T-helper 2 cell (primary cell): ENCODE results near the gene DCAF11.

Experiments used
- DNase-seq, 5 experiments: peaks; one replicate each; pipeline versions ENCODE4 v3.0.0 to v3.0.0-alpha.2; 2012 to 2022
- total RNA-seq, 2 donors: gene quantifications; one replicate each; lab custom pipeline; 2026; lab: John Stamatoyannopoulos, UW

Gene DCAF11
- total RNA-seq = 82.3 to 102 reads per million in 2 donors

DNA sequence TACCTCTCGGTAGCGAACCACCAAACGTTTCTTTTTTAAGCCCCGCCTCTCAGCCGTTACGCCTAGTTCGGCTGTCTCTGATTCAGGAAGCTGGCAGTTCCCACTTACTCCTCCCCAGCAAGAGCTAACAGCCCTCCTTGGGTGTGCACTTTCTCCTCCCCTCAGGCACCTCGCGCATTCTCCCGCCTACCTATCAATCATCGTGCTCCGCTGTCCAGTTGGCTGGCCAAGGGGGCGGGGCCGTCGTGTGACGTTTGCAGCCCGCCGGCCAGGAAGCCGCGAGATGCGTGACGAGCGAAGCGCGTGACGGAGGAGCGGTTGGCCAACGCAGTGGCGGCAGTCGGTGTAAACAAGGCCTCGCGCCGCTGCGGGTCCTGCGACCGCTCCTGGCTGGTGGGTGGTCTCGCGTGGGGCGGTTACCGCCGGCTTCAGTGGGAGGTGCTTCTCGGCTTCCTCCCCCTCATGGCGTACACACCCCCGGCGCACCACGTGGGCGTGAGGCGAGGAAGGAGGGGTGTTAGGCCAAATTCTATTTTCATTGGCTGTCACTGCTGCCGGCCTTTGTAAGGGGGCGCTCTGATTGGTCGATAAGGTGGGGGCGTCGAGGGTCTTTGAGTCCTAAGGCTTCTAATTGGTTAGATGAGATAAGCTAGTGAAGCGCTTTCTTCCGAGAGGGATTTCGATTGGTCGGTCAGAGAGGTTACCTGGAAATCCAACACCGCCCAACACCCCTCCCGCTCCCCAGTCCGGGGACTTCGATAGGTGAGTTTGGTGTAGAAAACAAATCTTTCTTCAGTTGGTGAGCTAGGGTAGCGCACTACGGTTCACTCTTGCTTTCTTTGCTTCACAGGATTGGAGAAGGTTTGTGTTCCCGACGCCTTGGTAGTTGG, at the start of gene DCAF11, which contains the start of gene NRL:
Gene DCAF11, plus strand, starts transcription at position 246 of the 890 bp plus-strand sequence. CDS start 818 bp downstream, outside the sequence.
Gene NRL, minus strand, starts transcription at position 418 of the 890 bp plus-strand sequence. CDS start 32,101 bp downstream, outside the sequence.
- DNase-seq = peak; percentile 94 to 100 (median 98)

DNA sequence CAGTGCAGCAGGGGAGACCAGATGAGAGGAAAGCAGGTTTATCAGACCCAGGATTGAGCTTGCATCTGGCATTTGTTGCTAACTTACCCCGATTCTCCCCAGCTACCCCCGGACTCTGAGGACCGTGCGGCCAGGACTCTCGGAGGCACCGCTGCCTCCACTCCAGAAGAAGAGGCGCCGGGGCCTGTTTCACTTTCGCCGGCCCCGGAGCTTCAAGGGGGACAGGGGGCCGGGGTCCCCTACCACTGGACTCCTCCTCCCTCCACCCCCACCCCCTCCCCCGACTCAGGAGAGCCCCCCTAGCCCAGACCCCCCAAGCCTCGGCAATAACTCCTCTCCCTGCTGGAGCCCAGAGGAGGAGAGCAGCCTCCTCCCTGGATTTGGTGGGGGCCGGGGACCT, 49.7 kb upstream of the DCAF11 start:
- no peak for DNase-seq

GRCh38 chr14:24065408-24065807, 49.2 kb upstream of the DCAF11 start:
- DNase-seq = no peak

- no peak for DNase-seq
Measured at GRCh38 chr14:24066496-24067132, 48.0 kb upstream of the DCAF11 start.

DNA sequence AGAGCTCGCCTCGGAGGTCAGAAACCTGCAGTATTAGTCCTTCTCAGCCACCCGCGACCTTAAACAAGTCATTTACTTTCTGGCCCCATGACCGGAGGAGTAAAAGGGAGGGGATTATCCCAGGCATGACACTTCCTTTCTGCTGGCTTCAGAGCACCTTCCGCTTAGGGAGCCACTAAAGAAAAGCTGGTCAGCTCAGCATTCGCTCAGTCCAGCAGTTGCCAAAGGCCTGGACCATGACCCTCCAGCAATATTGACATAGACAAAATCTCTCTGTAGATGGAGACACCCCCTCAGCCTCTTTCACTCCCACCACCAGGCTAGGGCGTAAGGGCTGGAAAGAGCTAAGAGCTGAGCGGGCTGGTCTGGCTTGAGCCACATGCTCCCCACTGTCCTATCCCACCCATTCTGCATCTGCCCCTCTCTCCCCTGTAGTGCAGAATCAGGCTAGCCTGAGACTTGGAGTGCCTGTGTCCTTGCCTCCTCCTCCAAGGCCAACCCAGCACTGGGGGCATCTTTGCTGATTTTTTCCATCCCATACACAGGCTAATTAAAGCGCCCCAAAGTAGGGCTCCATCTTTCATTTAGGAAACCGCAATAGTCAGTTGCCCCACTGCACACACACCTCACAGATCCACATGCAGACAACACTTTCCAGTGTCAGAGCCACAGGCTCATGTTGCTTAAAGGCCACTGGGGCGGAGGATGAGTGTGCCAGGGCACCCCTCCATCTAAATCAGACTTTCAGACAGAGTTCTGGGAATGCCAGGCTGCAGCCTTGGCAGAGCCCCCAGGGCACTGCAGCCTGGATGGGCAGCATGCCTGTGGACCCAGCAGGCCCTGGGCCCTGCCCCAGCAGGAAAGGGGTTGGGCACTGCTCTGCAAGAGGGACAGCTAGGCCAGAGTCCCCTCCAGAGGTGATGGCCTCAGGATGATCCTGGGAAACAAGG, 47.2 kb upstream of the DCAF11 start:
- no peak for DNase-seq

- DNase-seq = no peak
Measured at GRCh38 chr14:24068711-24069410, 45.7 kb upstream of the DCAF11 start.

DNA sequence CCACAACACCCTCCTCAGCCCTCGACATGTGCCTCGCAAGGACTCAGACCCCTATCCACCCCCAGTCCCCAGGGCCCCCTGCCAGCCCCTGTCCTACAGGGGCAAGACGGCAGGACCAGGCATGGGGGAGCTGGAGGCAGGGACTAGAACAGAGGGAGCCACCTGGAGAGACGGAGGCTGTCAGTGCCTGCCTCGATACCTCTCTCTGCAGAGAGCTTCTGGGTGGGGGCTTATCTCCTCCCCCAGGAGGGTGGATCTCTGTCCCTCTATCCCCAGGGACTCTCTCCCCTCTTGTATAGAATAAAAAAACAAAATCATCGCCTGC, 45.2 kb upstream of the DCAF11 start:
- DNase-seq = no peak

DNA sequence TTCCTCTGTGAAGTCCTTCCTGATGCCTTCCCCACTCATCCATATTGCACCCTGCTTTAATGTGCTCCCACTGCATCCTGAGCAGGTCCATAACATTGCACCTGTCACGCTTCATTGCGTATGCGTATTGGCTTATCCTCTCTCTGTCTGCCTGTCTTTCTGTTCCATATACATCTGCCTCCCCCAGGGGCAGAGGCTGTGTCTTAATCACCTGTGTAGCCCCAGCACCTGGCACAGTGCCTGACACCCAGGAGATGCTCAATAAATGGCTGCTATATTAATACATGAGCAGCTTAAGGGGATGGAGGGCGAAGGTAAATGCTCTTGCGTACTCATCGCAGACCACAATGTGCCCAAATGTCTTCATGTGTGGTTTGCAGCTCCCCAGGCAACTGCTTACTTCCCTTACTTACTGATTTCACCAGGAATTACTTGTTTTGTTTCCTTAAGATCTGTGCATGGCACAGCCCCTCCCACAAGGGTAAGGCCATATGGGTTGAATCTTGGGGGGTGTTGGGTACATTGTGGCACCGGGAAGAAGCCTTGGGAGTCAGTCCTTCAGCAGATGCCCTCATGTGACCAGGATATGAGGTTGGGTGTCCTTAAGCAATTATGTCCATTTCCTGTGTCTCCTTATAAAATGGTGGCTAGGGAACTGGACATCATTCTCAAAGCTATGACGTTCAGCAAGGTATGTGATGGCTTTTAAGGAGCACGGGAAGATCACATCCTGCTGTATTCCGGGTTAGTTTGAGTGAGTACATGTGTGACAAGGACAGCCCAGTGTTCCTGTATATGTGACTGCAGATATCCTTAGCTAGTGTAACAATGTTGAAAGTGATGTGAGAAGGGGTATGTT, 44.1 kb upstream of the DCAF11 start:
- DNase-seq = no peak

DNA sequence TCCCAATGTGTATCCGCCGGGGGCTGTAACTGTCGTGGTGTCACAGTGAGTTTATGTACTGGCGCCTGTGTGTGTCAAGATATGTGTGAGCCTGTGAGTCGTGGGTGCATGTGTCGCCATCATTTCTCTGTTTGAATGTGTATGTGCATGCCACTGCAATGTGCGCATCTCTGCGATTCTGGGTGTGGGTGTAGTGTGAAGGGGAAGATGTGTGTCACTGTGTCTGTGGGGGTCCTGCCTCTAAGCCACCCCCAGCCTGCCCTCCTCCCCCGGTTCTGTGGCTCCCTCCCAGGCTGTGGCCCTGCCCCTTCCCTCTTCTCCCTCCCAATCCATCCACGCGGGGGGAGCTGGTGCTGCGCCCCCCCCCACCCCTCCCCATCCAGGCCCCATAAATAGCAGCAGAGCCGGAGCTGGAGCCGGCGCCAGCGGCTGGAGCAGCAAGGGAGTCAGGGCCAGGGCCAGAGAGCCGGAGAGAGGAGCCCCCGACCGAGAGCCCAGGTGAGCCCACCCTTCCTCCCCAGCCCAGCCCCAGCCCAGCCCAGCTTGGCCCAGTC, 43.4 kb upstream of the DCAF11 start, which contains the start of gene CPNE6:
Gene CPNE6, plus strand, starts transcription at position 419 of the 554 bp plus-strand sequence. CDS start 1,375 bp downstream, outside the sequence.
- DNase-seq = no peak

DNA sequence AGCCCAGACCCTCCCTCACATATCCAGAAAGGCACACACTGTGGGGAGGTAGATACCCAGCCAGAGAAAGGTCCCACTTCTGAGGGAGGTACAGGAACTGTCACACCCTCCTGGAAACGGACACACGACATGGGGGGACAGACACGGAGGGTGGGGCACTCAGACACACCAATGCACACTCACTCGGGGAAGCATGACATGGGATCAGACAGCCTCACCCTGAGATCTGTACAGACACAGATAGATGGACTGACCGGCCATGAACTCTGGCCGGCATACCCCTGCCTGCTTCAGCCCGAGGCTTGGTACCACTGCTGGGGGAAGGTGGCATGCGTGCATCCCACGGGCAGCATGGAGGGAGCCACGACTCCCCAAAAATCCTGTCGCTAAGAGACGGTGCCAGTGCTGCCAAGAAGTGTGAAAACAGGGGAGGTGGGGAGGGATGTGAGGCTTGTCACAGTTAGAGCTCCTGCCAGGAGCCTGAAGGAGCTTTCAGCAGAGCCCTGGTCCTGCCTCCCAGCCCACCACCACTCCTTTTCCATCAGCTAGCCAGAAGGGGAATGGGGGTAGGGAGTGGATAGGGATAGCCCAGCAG, 42.6 kb upstream of the DCAF11 start:
- no peak for DNase-seq

DNA sequence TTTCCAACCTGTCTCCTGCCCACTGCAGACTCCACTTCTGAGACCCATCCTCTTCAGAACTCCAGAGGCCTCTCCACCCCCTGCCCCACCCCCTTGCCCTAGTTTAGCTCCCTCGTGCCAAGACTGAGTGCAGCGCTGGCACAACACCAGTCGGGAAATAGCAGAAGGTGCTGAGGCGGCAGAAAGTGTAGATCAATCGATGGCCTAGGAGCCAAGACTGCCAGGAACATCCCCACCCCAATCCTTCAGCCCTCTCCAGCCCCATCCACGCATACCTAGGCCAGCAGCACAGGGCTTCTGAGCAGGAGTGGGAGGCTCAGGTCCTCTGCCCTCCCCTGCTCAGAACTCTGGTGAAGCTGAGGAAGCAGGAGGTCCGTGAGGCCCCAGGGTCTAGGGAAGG, 42.1 kb upstream of the DCAF11 start:
- DNase-seq = no peak

DNA sequence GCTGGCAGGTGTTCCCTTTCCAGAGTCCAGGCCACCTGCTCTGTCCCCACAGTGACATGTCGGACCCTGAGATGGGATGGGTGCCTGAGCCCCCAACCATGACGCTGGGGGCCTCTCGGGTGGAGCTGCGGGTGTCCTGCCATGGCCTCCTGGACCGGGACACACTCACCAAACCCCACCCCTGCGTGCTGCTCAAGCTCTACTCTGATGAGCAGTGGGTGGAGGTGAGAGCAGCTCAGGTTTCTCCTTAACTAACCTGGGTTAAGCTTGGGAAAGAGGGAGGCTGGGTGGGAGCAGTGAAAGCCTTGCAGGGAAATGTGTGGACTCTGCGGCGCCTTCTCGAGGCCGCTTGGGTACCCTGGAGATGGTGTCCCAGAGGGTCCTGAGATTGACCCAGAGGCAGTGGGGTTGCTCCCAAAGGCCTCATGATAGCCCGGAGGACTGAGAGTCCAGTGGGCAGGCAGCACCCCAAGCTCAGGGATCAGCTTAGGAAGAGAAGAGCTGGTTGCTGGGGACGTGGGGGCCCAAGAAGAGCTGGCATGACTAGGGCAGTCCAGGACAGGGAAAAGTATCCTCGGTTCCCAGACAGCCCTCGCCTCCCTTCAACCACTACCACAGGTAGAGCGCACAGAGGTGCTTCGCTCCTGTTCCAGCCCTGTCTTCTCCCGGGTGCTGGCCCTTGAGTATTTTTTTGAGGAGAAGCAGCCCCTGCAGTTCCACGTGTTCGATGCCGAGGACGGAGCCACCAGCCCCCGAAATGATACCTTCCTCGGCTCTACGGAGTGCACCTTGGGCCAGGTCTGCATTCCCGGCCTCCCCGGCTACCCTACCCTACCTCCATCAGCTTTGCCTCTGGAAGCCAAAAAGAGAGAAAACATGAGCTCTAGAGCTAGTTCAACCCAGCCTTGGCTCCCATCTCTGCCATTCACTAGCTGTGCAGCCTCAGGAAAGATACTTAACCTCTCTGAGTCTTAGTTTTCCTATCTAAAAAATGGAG, 41.4 kb upstream of the DCAF11 start:
- DNase-seq = no peak

GRCh38 chr14:24074625-24075484, 39.7 kb upstream of the DCAF11 start:
- DNase-seq = no peak

- DNase-seq = no peak
Measured at GRCh38 chr14:24075485-24076301, 38.9 kb upstream of the DCAF11 start.

DNA sequence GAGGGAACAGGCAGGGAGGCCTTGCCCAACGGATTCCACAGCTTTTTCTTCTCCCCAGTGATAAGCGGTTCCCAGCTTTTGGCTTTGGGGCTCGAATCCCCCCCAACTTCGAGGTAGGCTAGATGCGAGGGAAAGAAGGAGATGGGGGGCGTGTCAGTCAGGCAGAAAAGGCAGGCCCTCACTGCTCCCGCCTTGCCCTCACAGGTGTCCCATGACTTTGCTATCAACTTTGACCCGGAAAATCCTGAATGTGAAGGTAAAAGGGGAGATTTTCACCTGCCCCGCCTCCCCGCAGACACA, 38.3 kb upstream of the DCAF11 start:
- DNase-seq = no peak

GRCh38 chr14:24077086-24077485, 37.5 kb upstream of the DCAF11 start:
- DNase-seq = no peak

DNA sequence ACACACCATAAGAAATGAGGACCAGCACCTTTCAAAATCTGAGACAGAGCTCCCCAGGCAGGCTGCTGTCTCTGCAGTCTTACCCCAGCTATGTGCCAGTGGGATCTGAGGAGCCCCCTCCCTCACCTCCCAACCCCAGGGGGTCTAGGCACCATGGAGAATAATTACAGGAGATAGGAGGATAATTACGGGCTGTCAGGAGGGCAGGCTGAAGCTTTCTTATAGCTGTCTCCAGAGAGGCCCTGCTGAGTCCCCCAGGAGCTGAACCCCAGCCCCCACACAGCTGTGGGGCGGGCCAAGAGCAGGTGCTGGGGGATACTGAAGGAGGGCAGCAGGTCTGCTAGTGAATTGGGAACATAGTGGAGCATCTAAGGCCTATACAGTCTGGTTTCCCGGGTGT, 36.4 kb upstream of the DCAF11 start:
- no peak for DNase-seq
